ENCODE measurements around the gene CPB2. TPM values are rescaled to one million over a fixed set of nuclear protein-coding genes. Genes with fewer than 3 reads are reported as not detected.

The CPB2 gene
- total RNA-seq, result not detected
- polyA plus RNA-seq, result not detected

GRCh38 chr13:46104868-46105267, at the start of gene CPB2:
Gene CPB2, minus strand, starts transcription at chr13:46105033. Its CDS starts 24 bp downstream, at chr13:46105009.
- Histone ChIP-seq H3K9me3 (no peaks in the 10 kb centered on the region), H3K36me3 (no peaks in the 10 kb centered on the region), H3K4me3 (no peak within 1 kb of the TSS), H3K4me1 (peaks cover 0 to 7% (median 0%) of the 10 kb centered on the region in 4 donors), H3K27ac (no peak within 1 kb of the TSS), H3K27me3 (no peaks in the 10 kb centered on the region)
- intact Hi-C loops (cut with DNase I), result no loop called here
- no peak for DNase-seq
- TF ChIP-seq EP300 (IDR thresholded peaks at IDR 0.05), result no peak
- no peak for TF ChIP-seq CTCF (IDR thresholded peaks at IDR 0.05)
- no peak for TF ChIP-seq POLR2A (IDR thresholded peaks at IDR 0.05)
- TF ChIP-seq POLR2AphosphoS5 (IDR thresholded peaks at IDR 0.05), result no peak
- WGBS, 2 donors, result 76 to 89% methylated on average over 4 of the region's 4 CpGs

GRCh38 chr13:46154136-46154801, 49.4 kb upstream of the CPB2 start:
- no peaks in the 10 kb centered on the region for H3K27me3 ChIP-seq
- H3K4me1 ChIP-seq, result no peaks in the 10 kb centered on the region
- H3K4me3 ChIP-seq, result no peak overlapping the region
- H3K36me3 ChIP-seq, result no peaks in the 10 kb centered on the region
- no peak overlapping the region for H3K27ac ChIP-seq
- WGBS, 2 donors, result 64 to 75% methylated on average over 7 of the region's 7 CpGs
- intact Hi-C loops (cut with DNase I), result no loop called here
- no peak for DNase-seq
- H3K9me3 ChIP-seq, result no peaks in the 10 kb centered on the region
- no peak for TF ChIP-seq EP300 (IDR thresholded peaks at IDR 0.05)
- TF ChIP-seq POLR2AphosphoS5 (IDR thresholded peaks at IDR 0.05), result no peak
- TF ChIP-seq CTCF (IDR thresholded peaks at IDR 0.05), result no peak
- TF ChIP-seq POLR2A (IDR thresholded peaks at IDR 0.05), result no peak

- DNase-seq, result no peak
- Histone ChIP-seq H3K4me1 (no peaks in the 10 kb centered on the region), H3K27me3 (no peaks in the 10 kb centered on the region), H3K4me3 (no peak overlapping the region), H3K27ac (no peak overlapping the region), H3K36me3 (no peaks in the 10 kb centered on the region), H3K9me3 (no peaks in the 10 kb centered on the region)
- TF ChIP-seq POLR2AphosphoS5 (IDR thresholded peaks at IDR 0.05), result no peak
- TF ChIP-seq POLR2A (IDR thresholded peaks at IDR 0.05), result no peak
- TF ChIP-seq CTCF (IDR thresholded peaks at IDR 0.05), result no peak
- TF ChIP-seq EP300 (IDR thresholded peaks at IDR 0.05), result no peak
- WGBS, 2 donors, result 77 to 86% methylated on average over 6 of the region's 6 CpGs
- intact Hi-C loops (cut with DNase I), result no loop called here
Observed at GRCh38 chr13:46152627-46153328, 47.9 kb upstream of the CPB2 start.

- no peaks in the 10 kb centered on the region for H3K9me3 ChIP-seq
- H3K27me3 ChIP-seq, result no peaks in the 10 kb centered on the region
- H3K36me3 ChIP-seq, result no peaks in the 10 kb centered on the region
- TF ChIP-seq CTCF (IDR thresholded peaks at IDR 0.05), result no peak
- TF ChIP-seq POLR2A (IDR thresholded peaks at IDR 0.05), result no peak
- H3K27ac ChIP-seq, result no peak overlapping the region
- H3K4me1 ChIP-seq, result no peaks in the 10 kb centered on the region
- no peak overlapping the region for H3K4me3 ChIP-seq
- 98 to 100% methylated on average over 1 of the region's 1 CpG for WGBS, 2 donors
- intact Hi-C loops (cut with DNase I), result no loop called here
- no peak for DNase-seq
Observed at GRCh38 chr13:46150134-46150693, 45.4 kb upstream of the CPB2 start.

Data from sigmoid colon (tissue), 7 donors.